Lung (tissue), 12 donors: Measurements from ENCODE around the gene NIT2. TPM values are rescaled to one million over a fixed set of nuclear protein-coding genes. Genes with fewer than 3 reads are reported as not detected.
"Not testable (repeated sequence)": the region's sequence is repeated elsewhere in the genome, so short reads cannot be mapped to it uniquely, and the experiment has no call there.

Experiments used
- ATAC-seq: fragments of 200-7000 bp; cut with Tn5 transposase; one replicate; pipeline ENCODE4 v1.9.1; 2020; ENCODE audit warnings: moderate number of reproducible peaks; ENCODE audit not compliant: insufficient read depth, low FRiP score
- DNase-seq, 3 donors: peaks; one replicate each; pipeline ENCODE4 v3.0.0-alpha.2; 2013 to 2017
- H3K27ac ChIP-seq, 2 donors: one replicate each; pipeline ENCODE4 v1.5.1; 2013; ENCODE audit warnings: mild to moderate bottlenecking in 2 of 2, moderate library complexity in 2 of 2, control low read depth in 1 of 2, inconsistent platforms in 1 of 2, low read depth in 1 of 2, low read length in 1 of 2
- H3K27me3 ChIP-seq, 3 donors: one replicate each; pipeline ENCODE4 v1.5.1; 2013; ENCODE audit warnings: low read length in 2 of 3; ENCODE audit not compliant: control insufficient read depth in 3 of 3, insufficient read depth in 3 of 3
- H3K36me3 ChIP-seq, 4 donors: one replicate each; pipeline ENCODE4 v1.5.1; 2013; ENCODE audit warnings: low read length in 4 of 4, mild to moderate bottlenecking in 1 of 4, moderate library complexity in 1 of 4; ENCODE audit not compliant: control insufficient read depth in 4 of 4, insufficient read depth in 4 of 4
- H3K4me1 ChIP-seq, 5 donors: one replicate each; pipeline ENCODE4 v1.5.1; 2013; ENCODE audit warnings: low read length in 5 of 5, mild to moderate bottlenecking in 2 of 5, moderate library complexity in 1 of 5; ENCODE audit not compliant: control insufficient read depth in 5 of 5, insufficient read depth in 5 of 5
- H3K4me3 ChIP-seq: one replicate; pipeline ENCODE4 v1.5.1; 2013; ENCODE audit warnings: mild to moderate bottlenecking, control low read depth, moderate library complexity
- H3K9ac ChIP-seq, 2 donors: one replicate each; pipeline ENCODE4 v1.5.1; 2013; ENCODE audit warnings: low read length in 2 of 2, control low read depth in 1 of 2; ENCODE audit not compliant: insufficient read depth in 1 of 2
- H3K9me3 ChIP-seq, 4 donors: one replicate each; pipeline ENCODE4 v1.5.1; 2013; ENCODE audit warnings: low read length in 3 of 4, mild to moderate bottlenecking in 1 of 4, moderate library complexity in 1 of 4; ENCODE audit not compliant: control insufficient read depth in 4 of 4, insufficient read depth in 3 of 4
- WGBS, 2 donors: extraction: QIAGEN DNeasy Blood & Tissue Kit; methylation state at CpG; one replicate each; pipeline ENCODE4 v1.1.7; 2013; 5-methylcytosine and 5-hydroxymethylcytosine counted together
- polyA plus RNA-seq, 2 donors: library from polyadenylated mRNA; stranded (reverse); fragments of 200-250 nt; gene quantifications; one replicate each; pipeline ENCODE4 v1.2.1, GENCODE V29; 2013
- total RNA-seq, 2 donors: library from RNA; depleted of rRNA in 1 of 2; stranded (reverse); fragments of >200 nt in 1 of 2; gene quantifications; one replicate each; pipeline ENCODE4 v1.2.1, GENCODE V29; 2014 to 2021
- TF ChIP-seq, protein P1 (sequence below): IDR thresholded peaks from 2 replicates; pipeline ENCODE4 v1.5.1; 2012; ENCODE audit warnings: mild to moderate bottlenecking; ENCODE audit errors: control extremely low read depth, extremely low read depth
- donor health status: control.
- donor health status: control.
- donor health status: Bipolar disorder and iron deficiency.
- donor health status: healthy.
- donor health status: DM: yes; HTN: yes; CAD: no.

NIT2 gene
- total and polyA plus RNA-seq, 4 donors, result 20.2 to 42.0 (median 29.3) TPM

DNA sequence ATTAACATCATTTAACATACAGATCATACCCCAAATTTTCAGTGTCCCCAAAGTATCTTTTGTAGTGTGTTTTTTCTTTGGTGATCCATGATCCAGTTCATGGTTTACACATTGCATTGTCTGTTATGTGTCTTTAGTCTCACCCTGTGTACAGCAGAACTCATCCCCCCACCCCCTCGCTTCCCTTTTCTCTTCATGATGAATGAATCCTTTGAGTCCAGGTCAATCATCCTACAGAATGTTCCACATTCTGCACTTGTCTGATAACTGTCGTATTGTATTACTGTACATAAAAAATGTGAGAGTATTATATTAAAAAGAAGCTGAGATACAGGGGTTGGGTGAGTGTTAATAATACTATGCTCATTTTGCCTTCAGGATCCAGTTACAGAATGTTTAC lies 14.6 kb upstream of the NIT2 start:
- Histone ChIP-seq H3K36me3 (peaks cover 0 to 18% (median 5%) of the 10 kb centered on the region in 4 donors), H3K27me3 (no peaks in the 10 kb centered on the region), H3K9me3 (no peaks in the 10 kb centered on the region), H3K4me3 (no peak overlapping the region), H3K27ac (no peak overlapping the region), H3K9ac (no peak overlapping the region), H3K4me1 (peaks cover 0 to 1% (median 0%) of the 10 kb centered on the region in 5 donors)
- 94 to 98% methylated on average over 2 of the region's 2 CpGs for WGBS, 2 donors
- ATAC-seq (no peak), DNase-seq (no peak)
- TF ChIP-seq, protein P1, sequence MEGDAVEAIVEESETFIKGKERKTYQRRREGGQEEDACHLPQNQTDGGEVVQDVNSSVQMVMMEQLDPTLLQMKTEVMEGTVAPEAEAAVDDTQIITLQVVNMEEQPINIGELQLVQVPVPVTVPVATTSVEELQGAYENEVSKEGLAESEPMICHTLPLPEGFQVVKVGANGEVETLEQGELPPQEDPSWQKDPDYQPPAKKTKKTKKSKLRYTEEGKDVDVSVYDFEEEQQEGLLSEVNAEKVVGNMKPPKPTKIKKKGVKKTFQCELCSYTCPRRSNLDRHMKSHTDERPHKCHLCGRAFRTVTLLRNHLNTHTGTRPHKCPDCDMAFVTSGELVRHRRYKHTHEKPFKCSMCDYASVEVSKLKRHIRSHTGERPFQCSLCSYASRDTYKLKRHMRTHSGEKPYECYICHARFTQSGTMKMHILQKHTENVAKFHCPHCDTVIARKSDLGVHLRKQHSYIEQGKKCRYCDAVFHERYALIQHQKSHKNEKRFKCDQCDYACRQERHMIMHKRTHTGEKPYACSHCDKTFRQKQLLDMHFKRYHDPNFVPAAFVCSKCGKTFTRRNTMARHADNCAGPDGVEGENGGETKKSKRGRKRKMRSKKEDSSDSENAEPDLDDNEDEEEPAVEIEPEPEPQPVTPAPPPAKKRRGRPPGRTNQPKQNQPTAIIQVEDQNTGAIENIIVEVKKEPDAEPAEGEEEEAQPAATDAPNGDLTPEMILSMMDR, result no peak

DNA sequence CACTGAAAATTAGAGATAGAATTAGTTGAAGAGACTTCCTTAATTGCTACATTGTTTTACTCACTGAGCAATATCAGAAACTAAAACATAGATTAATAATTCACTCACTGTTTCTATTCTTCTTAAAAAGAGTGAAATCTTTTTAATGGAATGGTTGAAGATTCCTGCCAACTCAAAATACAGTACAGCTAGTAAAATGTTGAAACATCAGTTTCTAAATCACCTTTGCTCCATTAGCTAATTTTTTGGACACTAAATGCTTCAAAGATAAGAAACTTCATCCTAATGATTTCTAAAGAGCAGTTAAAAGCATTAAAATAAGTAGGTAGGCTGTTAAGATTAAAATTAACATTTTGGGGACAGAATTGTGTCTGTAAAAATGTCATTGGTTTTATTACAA lies 10.5 kb upstream of the NIT2 start:
- DNase-seq, result no peak

DNA sequence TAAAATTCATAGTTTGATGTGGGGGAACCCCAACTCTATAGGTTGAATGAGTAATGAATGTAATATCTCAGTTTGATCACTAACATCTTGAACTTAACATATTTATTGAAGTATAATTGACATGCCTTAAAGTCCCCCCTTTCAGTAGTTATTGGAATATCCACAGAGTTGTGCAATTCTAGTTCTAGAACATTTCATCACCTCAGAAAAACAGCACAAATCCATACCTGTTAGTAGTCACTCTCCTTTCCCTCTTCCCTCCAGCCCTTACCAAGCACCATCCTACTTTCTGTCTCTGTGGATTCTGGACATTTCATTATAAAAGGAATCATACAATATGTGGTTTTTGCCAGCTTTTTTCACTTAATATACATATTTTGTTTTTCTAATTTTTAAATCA lies 8.7 kb upstream of the NIT2 start:
- Histone ChIP-seq H3K9me3 (no peaks in the 10 kb centered on the region), H3K36me3 (peaks cover 2 to 13% (median 6%) of the 10 kb centered on the region in 4 donors), H3K27ac (no peak overlapping the region), H3K27me3 (no peaks in the 10 kb centered on the region), H3K4me3 (no peak overlapping the region), H3K4me1 (no peaks in the 10 kb centered on the region), H3K9ac (no peak overlapping the region)
- TF ChIP-seq, protein P1, result no peak
- ATAC-seq (no peak), DNase-seq (no peak)

More for the DNA sequence above, 10.5 kb upstream of the NIT2 start:
- H3K27ac ChIP-seq, result no peak overlapping the region
- H3K9me3 ChIP-seq, result no peaks in the 10 kb centered on the region
- TF ChIP-seq, protein P1, result no peak
- H3K4me1 ChIP-seq, result no peaks in the 10 kb centered on the region
- ATAC-seq, result no peak
- peaks cover 2 to 21% (median 7%) of the 10 kb centered on the region in 4 donors for H3K36me3 ChIP-seq
- no peak overlapping the region for H3K9ac ChIP-seq
- H3K27me3 ChIP-seq, result no peaks in the 10 kb centered on the region
- H3K4me3 ChIP-seq, result no peak overlapping the region

DNA sequence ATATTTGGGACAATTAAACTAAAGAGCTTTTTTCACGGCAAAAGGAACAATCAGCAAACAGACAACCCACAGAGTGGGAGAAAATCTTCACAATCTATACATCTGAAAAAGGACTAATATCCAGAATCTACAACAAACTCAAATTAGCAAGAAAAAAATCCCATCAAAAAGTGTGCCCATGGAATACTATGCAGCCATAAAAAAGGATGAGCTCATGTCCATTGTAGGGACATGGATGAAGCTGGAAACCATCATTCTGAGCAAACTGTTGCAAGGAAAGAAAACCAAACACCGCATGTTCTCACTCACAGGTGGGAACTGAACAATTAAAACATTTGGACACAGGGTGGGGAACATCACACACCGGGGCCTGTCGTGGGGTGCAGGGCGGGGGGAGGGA lies 7.2 kb upstream of the NIT2 start:
- not testable (repeated sequence) for H3K27me3 ChIP-seq, H3K4me1 ChIP-seq, H3K9me3 ChIP-seq, H3K4me3 ChIP-seq, H3K9ac ChIP-seq, DNase-seq, ATAC-seq, H3K27ac ChIP-seq, H3K36me3 ChIP-seq
- 98 to 99% methylated on average over 5 of the region's 5 CpGs for WGBS, 2 donors
